Glutamatergic neuron (in vitro differentiated cells): Measurements from ENCODE around the gene ABHD6. TPM values are rescaled to one million over a fixed set of nuclear protein-coding genes. Genes with fewer than 3 reads are reported as not detected.
A peak's percentile ranks its signal among the peaks of the same experiment; 100 is the strongest.

Experiments used
- DNase-seq: peaks from one replicate; pipeline ENCODE4 v3.0.0; 2022
- H3K27ac Mint-ChIP-seq: one replicate; pipeline ENCODE4 v1.8.0; 2020; ENCODE audit warnings: mild to moderate bottlenecking, mixed read lengths, inconsistent platforms; ENCODE audit not compliant: unreplicated experiment
- H3K27me3 Mint-ChIP-seq: one replicate; pipeline ENCODE4 v1.8.0; 2020; ENCODE audit warnings: mild to moderate bottlenecking, moderate library complexity, mixed read lengths, inconsistent platforms; ENCODE audit not compliant: unreplicated experiment
- H3K36me3 Mint-ChIP-seq: one replicate; pipeline ENCODE4 v1.8.0; 2020; ENCODE audit warnings: mild to moderate bottlenecking, mixed read lengths, inconsistent platforms; ENCODE audit not compliant: unreplicated experiment
- H3K4me1 Mint-ChIP-seq: one replicate; pipeline ENCODE4 v1.8.0; 2020; ENCODE audit warnings: mild to moderate bottlenecking, low read depth, mixed read lengths, inconsistent platforms; ENCODE audit not compliant: unreplicated experiment
- H3K4me3 Mint-ChIP-seq: one replicate; pipeline ENCODE4 v1.8.0; 2020; ENCODE audit warnings: mild to moderate bottlenecking, mixed read lengths, inconsistent platforms; ENCODE audit not compliant: unreplicated experiment
- H3K9me3 Mint-ChIP-seq: one replicate; pipeline ENCODE4 v1.8.0; 2020; ENCODE audit warnings: mild to moderate bottlenecking, moderate library complexity, mixed read lengths, inconsistent platforms; ENCODE audit not compliant: unreplicated experiment
- CTCF ChIP-seq: fragments of 200-600 bp; sonication (generic); IDR thresholded peaks from one replicate; pipeline ENCODE4 v1.5.0; 2021; ENCODE audit not compliant: partially characterized antibody, unreplicated experiment
- total RNA-seq: library from RNA; stranded (reverse); fragmentation: NEBNext Ultra II Directional; extraction: Animal tissue kit (Norgen Biotek cat#: 25700); gene quantifications from one replicate; pipeline ENCODE4 v1.2.1, GENCODE V29; 2021; ENCODE audit not compliant: unreplicated experiment

The ABHD6 gene
- total RNA-seq, 1 donor from 2014 or later, result 46.0 TPM

- no peak overlapping the region for H3K27ac Mint-ChIP-seq
- DNase-seq, result no peak
- peaks cover 10% of the 10 kb centered on the region for H3K4me1 Mint-ChIP-seq
- no peak for TF ChIP-seq CTCF
- peaks cover 15% of the 10 kb centered on the region for H3K36me3 Mint-ChIP-seq
- peaks cover under 1% of the 10 kb centered on the region for H3K27me3 Mint-ChIP-seq
- H3K4me3 Mint-ChIP-seq, result no peak overlapping the region
- no peaks in the 10 kb centered on the region for H3K9me3 Mint-ChIP-seq
Observed at GRCh38 chr3:58298190-58298589, 60.6 kb downstream of the ABHD6 start.

- Mint-ChIP-seq H3K4me3 (no peak overlapping the region), H3K36me3 (peaks cover 10% of the 10 kb centered on the region), H3K4me1 (peaks cover 10% of the 10 kb centered on the region), H3K27ac (no peak overlapping the region), H3K27me3 (peaks cover 3% of the 10 kb centered on the region), H3K9me3 (no peaks in the 10 kb centered on the region)
- no peak for TF ChIP-seq CTCF
- DNase-seq, result no peak
Observed at GRCh38 chr3:58299075-58299474, 61.5 kb downstream of the ABHD6 start.

- no peak overlapping the region for H3K4me3 Mint-ChIP-seq
Observed at GRCh38 chr3:58299839-58300516, 62.4 kb downstream of the ABHD6 start.

GRCh38 chr3:58305882-58306711 lies 68.5 kb downstream of the ABHD6 start, which contains the start of the genes HTD2 and RPP14:
Gene HTD2, plus strand, starts transcription at chr3:58306520. Its CDS starts 11,094 bp downstream, at chr3:58317614.
Gene RPP14, plus strand, starts transcription at chr3:58306245. Its CDS starts 4,085 bp downstream, at chr3:58310330.
- peaks cover 14% of the 10 kb centered on the region for H3K27me3 Mint-ChIP-seq
- H3K4me1 Mint-ChIP-seq, result peaks cover 3% of the 10 kb centered on the region
- DNase-seq, result peak; percentile 99
- H3K9me3 Mint-ChIP-seq, result peaks cover 2% of the 10 kb centered on the region
- peaks cover 5% of the 10 kb centered on the region for H3K36me3 Mint-ChIP-seq
- peak; percentile 92 for TF ChIP-seq CTCF
- peak within 1 kb of the TSS; percentile 97 for H3K27ac Mint-ChIP-seq
- peak within 1 kb of the TSS; percentile 95 for H3K4me3 Mint-ChIP-seq

More at GRCh38 chr3:58299839-58300516, 62.4 kb downstream of the ABHD6 start:
- H3K27me3 Mint-ChIP-seq, result peaks cover 6% of the 10 kb centered on the region
- no peak for DNase-seq
- H3K9me3 Mint-ChIP-seq, result no peaks in the 10 kb centered on the region
- peaks cover 10% of the 10 kb centered on the region for H3K4me1 Mint-ChIP-seq
- TF ChIP-seq CTCF, result peak; percentile 68
- H3K36me3 Mint-ChIP-seq, result peaks cover 10% of the 10 kb centered on the region
- H3K27ac Mint-ChIP-seq, result no peak overlapping the region
